T-helper 2 cell treated with Interferon-gamma antibody and Interleukin-4, amounts not matched to agents 5 μg/mL and 100 μg/mL, for 36 hours (primary cell): ENCODE measurements around the gene KCNK10.

Experiments
- DNase-seq: peaks from one replicate; pipeline ENCODE4 v3.0.0; 2021; ENCODE audit warnings: low spot score
- H3K27ac Mint-ChIP-seq: one replicate; pipeline ENCODE4 v1.8.0; 2021; ENCODE audit warnings: mild to moderate bottlenecking, mixed read lengths
- H3K27me3 Mint-ChIP-seq: one replicate; pipeline ENCODE4 v1.8.0; 2021; ENCODE audit warnings: low read depth, mixed read lengths
- H3K36me3 Mint-ChIP-seq: one replicate; pipeline ENCODE4 v1.8.0; 2021; ENCODE audit warnings: low read depth, mixed read lengths
- H3K4me1 Mint-ChIP-seq: one replicate; pipeline ENCODE4 v1.8.0; 2021; ENCODE audit warnings: low read depth, mixed read lengths
- H3K4me3 Mint-ChIP-seq: one replicate; pipeline ENCODE4 v1.8.0; 2022; ENCODE audit warnings: mild to moderate bottlenecking, moderate library complexity, mixed read lengths
- H3K9me3 Mint-ChIP-seq: one replicate; pipeline ENCODE4 v1.8.0; 2021; ENCODE audit warnings: mixed read lengths

The KCNK10 gene

GRCh38 chr14:88188745-88189416, 134.2 kb downstream of the KCNK10 start:
- H3K9me3 Mint-ChIP-seq = no peaks in the 10 kb centered on the region
- H3K27me3 Mint-ChIP-seq = peaks cover 6% of the 10 kb centered on the region
- peaks cover 4% of the 10 kb centered on the region for H3K4me1 Mint-ChIP-seq
- peak overlapping the region; percentile 58 for H3K4me3 Mint-ChIP-seq
- no peaks in the 10 kb centered on the region for H3K36me3 Mint-ChIP-seq
- H3K27ac Mint-ChIP-seq = no peak overlapping the region
- DNase-seq = no peak

GRCh38 chr14:88185843-88186242, 137.2 kb downstream of the KCNK10 start:
- no peak overlapping the region for H3K4me3 Mint-ChIP-seq
- no peak for DNase-seq
- no peaks in the 10 kb centered on the region for H3K9me3 Mint-ChIP-seq
- peaks cover 3% of the 10 kb centered on the region for H3K27me3 Mint-ChIP-seq
- no peaks in the 10 kb centered on the region for H3K36me3 Mint-ChIP-seq
- peaks cover 10% of the 10 kb centered on the region for H3K4me1 Mint-ChIP-seq
- no peak overlapping the region for H3K27ac Mint-ChIP-seq

- Mint-ChIP-seq H3K27me3 (peaks cover 3% of the 10 kb centered on the region), H3K4me3 (no peak overlapping the region), H3K4me1 (peaks cover 10% of the 10 kb centered on the region), H3K36me3 (no peaks in the 10 kb centered on the region), H3K9me3 (no peaks in the 10 kb centered on the region), H3K27ac (no peak overlapping the region)
- no peak for DNase-seq
Observed at GRCh38 chr14:88184956-88185355, 138.1 kb downstream of the KCNK10 start.

- no peak overlapping the region for H3K27ac Mint-ChIP-seq
Observed at GRCh38 chr14:88181072-88181471, 142.0 kb downstream of the KCNK10 start.

GRCh38 chr14:88179716-88180115, 143.4 kb downstream of the KCNK10 start:
- H3K27me3 Mint-ChIP-seq = no peaks in the 10 kb centered on the region
- no peak overlapping the region for H3K4me3 Mint-ChIP-seq
- H3K27ac Mint-ChIP-seq = no peak overlapping the region
- no peaks in the 10 kb centered on the region for H3K36me3 Mint-ChIP-seq
- no peaks in the 10 kb centered on the region for H3K9me3 Mint-ChIP-seq
- peaks cover 6% of the 10 kb centered on the region for H3K4me1 Mint-ChIP-seq
- no peak for DNase-seq

More at GRCh38 chr14:88181072-88181471, 142.0 kb downstream of the KCNK10 start:
- DNase-seq = no peak
- H3K27me3 Mint-ChIP-seq = no peaks in the 10 kb centered on the region
- no peaks in the 10 kb centered on the region for H3K9me3 Mint-ChIP-seq
- H3K36me3 Mint-ChIP-seq = no peaks in the 10 kb centered on the region
- H3K4me1 Mint-ChIP-seq = peaks cover 6% of the 10 kb centered on the region
- H3K4me3 Mint-ChIP-seq = no peak overlapping the region

GRCh38 chr14:88170333-88170732, 152.7 kb downstream of the KCNK10 start:
- H3K27me3 Mint-ChIP-seq = peaks cover 43% of the 10 kb centered on the region
- DNase-seq = no peak
- peaks cover under 1% of the 10 kb centered on the region for H3K4me1 Mint-ChIP-seq
- peaks cover 15% of the 10 kb centered on the region for H3K9me3 Mint-ChIP-seq
- H3K36me3 Mint-ChIP-seq = no peaks in the 10 kb centered on the region
- H3K27ac Mint-ChIP-seq = no peak overlapping the region
- H3K4me3 Mint-ChIP-seq = no peak overlapping the region

- Mint-ChIP-seq H3K27me3 (peaks cover 44% of the 10 kb centered on the region), H3K9me3 (peaks cover 15% of the 10 kb centered on the region), H3K4me3 (peak overlapping the region; percentile 44), H3K36me3 (no peaks in the 10 kb centered on the region), H3K27ac (no peak overlapping the region), H3K4me1 (peaks cover 14% of the 10 kb centered on the region)
- peak; percentile 35 for DNase-seq
Observed at GRCh38 chr14:88168498-88169165, 154.4 kb downstream of the KCNK10 start.

- no peak overlapping the region for H3K27ac Mint-ChIP-seq
- peaks cover 40% of the 10 kb centered on the region for H3K27me3 Mint-ChIP-seq
Observed at GRCh38 chr14:88168025-88168424, 155.0 kb downstream of the KCNK10 start.

GRCh38 chr14:88166616-88167015, 156.5 kb downstream of the KCNK10 start:
- no peak overlapping the region for H3K27ac Mint-ChIP-seq
- H3K36me3 Mint-ChIP-seq = no peaks in the 10 kb centered on the region
- DNase-seq = no peak
- H3K27me3 Mint-ChIP-seq = peaks cover 26% of the 10 kb centered on the region
- no peak overlapping the region for H3K4me3 Mint-ChIP-seq
- H3K4me1 Mint-ChIP-seq = peaks cover 14% of the 10 kb centered on the region
- H3K9me3 Mint-ChIP-seq = peaks cover 15% of the 10 kb centered on the region

More at GRCh38 chr14:88168025-88168424, 155.0 kb downstream of the KCNK10 start:
- H3K36me3 Mint-ChIP-seq = no peaks in the 10 kb centered on the region
- H3K9me3 Mint-ChIP-seq = peaks cover 15% of the 10 kb centered on the region
- H3K4me3 Mint-ChIP-seq = no peak overlapping the region
- DNase-seq = no peak
- peaks cover 14% of the 10 kb centered on the region for H3K4me1 Mint-ChIP-seq

GRCh38 chr14:88164906-88165534, 158.0 kb downstream of the KCNK10 start:
- peaks cover 14% of the 10 kb centered on the region for H3K4me1 Mint-ChIP-seq
- no peaks in the 10 kb centered on the region for H3K36me3 Mint-ChIP-seq
- DNase-seq = no peak
- peaks cover 11% of the 10 kb centered on the region for H3K9me3 Mint-ChIP-seq
- H3K4me3 Mint-ChIP-seq = no peak overlapping the region
- H3K27ac Mint-ChIP-seq = no peak overlapping the region
- peaks cover 15% of the 10 kb centered on the region for H3K27me3 Mint-ChIP-seq

GRCh38 chr14:88163731-88164255, 159.3 kb downstream of the KCNK10 start:
- Mint-ChIP-seq H3K4me3 (no peak overlapping the region), H3K27me3 (peaks cover 9% of the 10 kb centered on the region), H3K4me1 (peaks cover 14% of the 10 kb centered on the region), H3K27ac (no peak overlapping the region), H3K9me3 (peaks cover 2% of the 10 kb centered on the region), H3K36me3 (no peaks in the 10 kb centered on the region)
- DNase-seq = no peak

- peaks cover 8% of the 10 kb centered on the region for H3K27me3 Mint-ChIP-seq
- no peak for DNase-seq
- H3K4me1 Mint-ChIP-seq = no peaks in the 10 kb centered on the region
- H3K36me3 Mint-ChIP-seq = no peaks in the 10 kb centered on the region
- no peak overlapping the region for H3K27ac Mint-ChIP-seq
- no peaks in the 10 kb centered on the region for H3K9me3 Mint-ChIP-seq
- H3K4me3 Mint-ChIP-seq = no peak overlapping the region
Observed at GRCh38 chr14:88156127-88156526, 166.9 kb downstream of the KCNK10 start.

- Mint-ChIP-seq H3K36me3 (no peaks in the 10 kb centered on the region), H3K27me3 (peaks cover 6% of the 10 kb centered on the region), H3K27ac (no peak overlapping the region), H3K9me3 (no peaks in the 10 kb centered on the region), H3K4me1 (no peaks in the 10 kb centered on the region), H3K4me3 (no peak overlapping the region)
- DNase-seq = no peak
Observed at GRCh38 chr14:88154926-88155325, 168.1 kb downstream of the KCNK10 start.

- Mint-ChIP-seq H3K27ac (no peak overlapping the region), H3K9me3 (no peaks in the 10 kb centered on the region), H3K4me1 (no peaks in the 10 kb centered on the region), H3K36me3 (no peaks in the 10 kb centered on the region), H3K4me3 (no peak overlapping the region), H3K27me3 (peaks cover 7% of the 10 kb centered on the region)
- DNase-seq = no peak
Observed at GRCh38 chr14:88154321-88154720, 168.7 kb downstream of the KCNK10 start.
